NB4 (cell line): ENCODE data around the gene TSPAN12.

ENCODE experiments used
- CTCF ChIP-seq: IDR thresholded peaks from one replicate; pipeline ENCODE4 v1.5.1; 2012; ENCODE audit warnings: low read depth, low read length
- MAX ChIP-seq: IDR thresholded peaks from 2 replicates; pipeline ENCODE4 v1.6.1; 2011; ENCODE audit warnings: low read depth, low read length
- MYC ChIP-seq: IDR thresholded peaks from 2 replicates; pipeline ENCODE4 v1.6.1; 2011; ENCODE audit warnings: low read depth, low read length
- POLR2A ChIP-seq: IDR thresholded peaks from 2 replicates; pipeline ENCODE4 v1.6.1; 2011; ENCODE audit warnings: mild to moderate bottlenecking; ENCODE audit not compliant: insufficient read length; ENCODE audit errors: extremely low read depth

GRCh38 chr7:120805636-120806388 lies 52.1 kb downstream of the TSPAN12 start:
- TF ChIP-seq CTCF, result peak; percentile 95
- TF ChIP-seq POLR2A, result no peak
- TF ChIP-seq MYC, result no peak
- no peak for TF ChIP-seq MAX
